WI38 (cell line): Measurements from ENCODE around the gene DISC1.

Experiments
- H3K4me3 ChIP-seq: 2 replicates; pipeline ENCODE4 v1.5.1; 2011; ENCODE audit warnings: low read depth, mild to moderate bottlenecking, control low read depth, low read length
- TF ChIP-seq, protein P1 (sequence below): IDR thresholded peaks from 2 replicates; pipeline ENCODE4 v1.5.1; 2012; ENCODE audit warnings: low read depth, mild to moderate bottlenecking, control low read depth, low read length

The DISC1 gene

DNA sequence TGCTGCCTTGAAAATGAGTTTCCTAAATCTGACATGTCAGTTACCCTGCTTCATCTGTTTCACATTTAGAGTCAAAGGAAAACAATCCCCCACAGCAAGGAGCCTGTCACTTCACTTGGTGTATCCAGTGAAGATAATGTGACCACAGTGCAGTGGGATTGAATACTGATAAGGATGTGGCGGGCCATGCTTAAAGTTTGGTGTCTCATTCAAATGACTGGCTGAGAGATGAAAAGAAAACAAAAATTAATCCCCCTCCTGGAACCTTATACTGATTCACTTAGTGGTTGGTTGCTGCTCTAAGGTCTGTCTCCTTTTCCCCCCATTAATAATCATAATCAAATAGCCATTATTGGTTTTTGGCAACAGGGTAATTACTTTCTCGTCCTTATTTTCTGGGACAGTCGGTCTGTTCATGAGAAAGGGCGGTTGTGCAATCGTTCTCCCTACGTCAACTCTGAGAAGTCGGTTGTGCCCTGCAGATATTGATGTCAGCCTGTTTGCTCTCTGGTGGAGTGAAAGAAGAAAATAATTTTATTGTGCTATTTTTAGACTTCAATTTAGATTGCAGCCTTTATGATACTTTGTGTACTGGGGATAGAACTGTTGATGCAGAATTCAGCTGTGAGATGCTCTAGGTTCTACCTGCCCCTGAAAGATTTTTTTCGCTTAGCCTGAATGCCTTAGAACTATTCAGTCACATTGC, 360.2 kb downstream of the DISC1 start:
- H3K4me3 ChIP-seq = no peak overlapping the region
- TF ChIP-seq, protein P1, sequence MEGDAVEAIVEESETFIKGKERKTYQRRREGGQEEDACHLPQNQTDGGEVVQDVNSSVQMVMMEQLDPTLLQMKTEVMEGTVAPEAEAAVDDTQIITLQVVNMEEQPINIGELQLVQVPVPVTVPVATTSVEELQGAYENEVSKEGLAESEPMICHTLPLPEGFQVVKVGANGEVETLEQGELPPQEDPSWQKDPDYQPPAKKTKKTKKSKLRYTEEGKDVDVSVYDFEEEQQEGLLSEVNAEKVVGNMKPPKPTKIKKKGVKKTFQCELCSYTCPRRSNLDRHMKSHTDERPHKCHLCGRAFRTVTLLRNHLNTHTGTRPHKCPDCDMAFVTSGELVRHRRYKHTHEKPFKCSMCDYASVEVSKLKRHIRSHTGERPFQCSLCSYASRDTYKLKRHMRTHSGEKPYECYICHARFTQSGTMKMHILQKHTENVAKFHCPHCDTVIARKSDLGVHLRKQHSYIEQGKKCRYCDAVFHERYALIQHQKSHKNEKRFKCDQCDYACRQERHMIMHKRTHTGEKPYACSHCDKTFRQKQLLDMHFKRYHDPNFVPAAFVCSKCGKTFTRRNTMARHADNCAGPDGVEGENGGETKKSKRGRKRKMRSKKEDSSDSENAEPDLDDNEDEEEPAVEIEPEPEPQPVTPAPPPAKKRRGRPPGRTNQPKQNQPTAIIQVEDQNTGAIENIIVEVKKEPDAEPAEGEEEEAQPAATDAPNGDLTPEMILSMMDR = no peak

GRCh38 chr1:231990388-231990787, 363.8 kb downstream of the DISC1 start:
- no peak overlapping the region for H3K4me3 ChIP-seq
- TF ChIP-seq, protein P1 = no peak

DNA sequence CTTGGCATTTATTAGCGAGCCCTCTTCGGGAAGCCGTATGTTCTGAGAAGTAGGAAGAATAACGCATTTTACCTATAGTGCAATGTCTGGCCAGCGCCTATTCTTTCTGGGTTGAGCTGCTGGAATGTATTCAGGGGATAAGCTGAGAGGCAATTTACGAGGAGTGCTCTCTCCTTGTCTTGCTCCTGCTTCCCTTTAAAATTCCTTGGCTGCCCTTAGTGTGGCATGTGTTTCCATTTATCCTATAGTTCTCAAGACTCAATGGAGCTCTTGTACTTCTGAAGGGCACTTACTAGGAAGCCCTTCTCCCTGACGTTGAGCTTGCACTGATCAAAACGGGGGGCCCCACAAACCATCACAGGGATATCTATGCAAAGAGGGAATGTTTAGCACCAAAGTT, 364.6 kb downstream of the DISC1 start:
- TF ChIP-seq, protein P1 = no peak
- H3K4me3 ChIP-seq = no peak overlapping the region

DNA sequence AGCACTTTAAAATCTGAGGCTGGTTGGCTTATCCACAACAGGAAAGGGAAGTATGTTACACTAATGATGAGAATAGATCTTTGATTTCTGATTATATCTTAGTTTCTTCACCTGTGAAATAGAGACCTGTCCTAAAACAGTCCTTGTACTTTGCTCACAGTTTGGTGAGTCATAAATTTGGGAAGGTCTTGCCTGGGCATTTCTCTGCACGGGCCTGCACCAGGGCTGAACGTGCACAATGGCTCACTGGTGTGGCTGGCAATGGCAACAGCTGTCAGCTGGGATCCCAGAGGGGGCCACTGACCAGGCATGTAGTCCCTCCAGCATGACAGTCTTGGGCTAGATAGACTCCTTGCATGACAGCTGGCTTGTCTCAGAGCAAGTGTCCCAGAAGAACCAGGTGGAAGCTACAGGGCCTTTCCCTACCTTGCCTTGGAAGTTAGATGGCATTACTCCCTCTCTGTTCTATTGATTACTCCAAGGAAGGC, 367.4 kb downstream of the DISC1 start:
- H3K4me3 ChIP-seq = no peak overlapping the region

GRCh38 chr1:231998791-231999190, 372.2 kb downstream of the DISC1 start:
- H3K4me3 ChIP-seq = no peak overlapping the region
- TF ChIP-seq, protein P1 = no peak

More for the DNA sequence above, 367.4 kb downstream of the DISC1 start:
- TF ChIP-seq, protein P1 = no peak

DNA sequence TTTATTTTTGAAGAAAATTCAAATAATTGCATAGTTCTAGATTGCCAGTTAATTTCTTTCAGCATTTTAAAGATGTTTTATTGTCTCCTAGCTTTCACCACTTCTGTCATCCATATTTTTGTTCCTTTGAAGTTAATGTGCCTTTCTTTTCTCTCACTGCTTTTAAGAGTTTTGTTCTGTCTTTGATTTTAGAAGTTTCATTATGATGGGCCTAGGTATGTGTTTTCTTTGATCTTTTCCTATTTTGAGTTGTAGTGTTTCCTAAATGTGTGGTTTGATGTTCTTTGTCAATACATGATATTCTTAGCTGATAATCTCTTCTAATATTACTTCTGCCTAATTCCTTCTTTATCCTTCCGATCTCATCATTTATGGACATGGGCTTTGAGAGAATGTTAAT, 378.7 kb downstream of the DISC1 start:
- TF ChIP-seq, protein P1 = no peak
- no peak overlapping the region for H3K4me3 ChIP-seq

DNA sequence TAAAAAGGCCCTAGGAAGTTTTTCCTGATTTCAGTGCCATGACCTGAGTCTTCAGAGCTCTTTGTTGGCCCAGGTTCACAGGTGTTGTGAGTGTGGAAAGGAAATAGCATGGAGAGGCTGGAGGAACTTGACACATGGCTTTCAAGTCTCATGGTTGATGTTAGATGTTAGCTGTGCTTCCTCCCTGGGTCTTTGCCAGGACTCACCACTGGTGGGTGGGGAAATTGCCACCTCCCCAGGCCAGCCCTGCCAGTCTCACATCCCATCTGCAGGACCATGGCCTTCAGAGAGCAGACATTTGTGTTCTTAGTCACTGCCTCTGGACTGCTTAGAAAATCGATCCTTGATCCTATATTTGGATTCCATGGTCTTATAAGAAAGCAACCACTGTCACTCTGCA, 383.2 kb downstream of the DISC1 start:
- TF ChIP-seq, protein P1 = no peak
- no peak overlapping the region for H3K4me3 ChIP-seq
